Activated CD4-positive, alpha-beta T cell treated with anti-CD3 and anti-CD28 coated beads for 36 hours (primary cell): ENCODE data around the gene CDK12. TPM values are rescaled to one million over a fixed set of nuclear protein-coding genes. Genes with fewer than 3 reads are reported as not detected.
A peak's percentile ranks its signal among the peaks of the same experiment; 100 is the strongest.
"Not testable (repeated sequence)": the region's sequence is repeated elsewhere in the genome, so short reads cannot be mapped to it uniquely, and the experiment has no call there.

ENCODE experiments used
- ATAC-seq: fragments of 200-7000 bp; cut with Tn5 transposase; one replicate; pipeline ENCODE4 v1.10.0; 2021; ENCODE audit warnings: mild to moderate bottlenecking, moderate library complexity
- CTCF ChIA-PET: fragments of 350-600 bp; sonication (Branson Sonifier 250); formaldehyde crosslinking; loops from one replicate; lab custom pipeline; 2021; ENCODE audit warnings: antibody characterized with exemption; lab: Charles Lee
- POLR2A ChIA-PET: fragments of 350-600 bp; sonication (Branson Sonifier 250); formaldehyde crosslinking; loops from one replicate; lab custom pipeline; 2021; ENCODE audit warnings: antibody characterized with exemption, inconsistent platforms; lab: Charles Lee
- DNase-seq: peaks from one replicate; pipeline ENCODE4 v3.0.0-alpha.2; 2020
- H3K27ac Mint-ChIP-seq: one replicate; pipeline ENCODE4 v1.8.0; 2021; ENCODE audit warnings: mixed read lengths
- H3K27me3 Mint-ChIP-seq: one replicate; pipeline ENCODE4 v1.8.0; 2021; ENCODE audit warnings: mixed read lengths
- H3K36me3 Mint-ChIP-seq: one replicate; pipeline ENCODE4 v1.8.0; 2021; ENCODE audit warnings: low read depth, mixed read lengths
- H3K4me1 Mint-ChIP-seq: one replicate; pipeline ENCODE4 v1.8.0; 2021; ENCODE audit warnings: mixed read lengths
- H3K4me3 Mint-ChIP-seq: one replicate; pipeline ENCODE4 v1.8.0; 2021; ENCODE audit warnings: mild to moderate bottlenecking, moderate library complexity, mixed read lengths
- H3K9me3 Mint-ChIP-seq: one replicate; pipeline ENCODE4 v1.8.0; 2021; ENCODE audit warnings: low read depth, mixed read lengths
- intact Hi-C, 2 experiments: fragments of 100-400 bp; cut with DNase I in 1 of 2; cut with micrococcal nuclease in 1 of 2; formaldehyde crosslinking; loops; one replicate each; pipeline versions ENCODE4 v1.14.2 to v1.15.1; 2022 to 2024; cut with DNase I, micrococcal nuclease
- total RNA-seq, 2 experiments: library from RNA; stranded (reverse); gene quantifications; one replicate each; pipeline ENCODE4 v1.2.3, GENCODE V29; 2021

Gene CDK12
- total RNA-seq, 2 experiments from 2014 or later = 65.9 to 83.3 TPM

- Mint-ChIP-seq H3K4me1 (peaks cover 26% of the 10 kb centered on the region), H3K27ac (peak overlapping the region; percentile 94), H3K4me3 (peak overlapping the region; percentile 91), H3K36me3 (peaks cover 38% of the 10 kb centered on the region), H3K9me3 (no peaks in the 10 kb centered on the region), H3K27me3 (no peaks in the 10 kb centered on the region)
- peak; percentile 6 for ATAC-seq
- ChIA-PET CTCF (interaction anchor here (0.7 to 2.8 kb wide), 3 partner anchors 10 to 60 kb away, joined by 3 to 32 read pairs (median 3); partner anchors contain the start of genes FBXL20 and MED1), POLR2A (interaction anchor here (0.6 to 5.5 kb wide), 4 partner anchors 11 to 757 kb away, joined by 3 to 96 read pairs (median 4); partner anchors contain the start of genes MED1 and WIPF2)
- intact Hi-C loops = loop anchor here (1.0 to 10.0 kb wide), 15 partner anchors 11 to 757 kb away; partner anchors contain the start of genes MED1 (in 2 of the 2), PSMD3 (in 2 of the 2), RPL19 (in 2 of the 2) and FBXL20 (in 1 of the 2)
- peak; percentile 55 for DNase-seq
Measured at GRCh38 chr17:39461926-39462569, 762 bp downstream of the CDK12 start.

- Mint-ChIP-seq H3K27ac (peak overlapping the region; percentile 79), H3K4me3 (peak overlapping the region; percentile 91), H3K36me3 (peaks cover 43% of the 10 kb centered on the region), H3K27me3 (no peaks in the 10 kb centered on the region), H3K4me1 (peaks cover 33% of the 10 kb centered on the region), H3K9me3 (no peaks in the 10 kb centered on the region)
- intact Hi-C loops = loop anchor here in 1 of 2 experiments (2.0 to 10.0 kb wide), 3 partner anchors 58 to 522 kb away; partner anchors contain the start of genes PSMD3 and RPL19
- no peak for ATAC-seq
- CTCF ChIA-PET = interaction anchor here (0.7 to 2.8 kb wide), 3 partner anchors 11 to 61 kb away, joined by 3 to 32 read pairs (median 3); partner anchors contain the start of genes FBXL20 and MED1
- DNase-seq = peak; percentile 20
- POLR2A ChIA-PET = interaction anchor here (0.5 to 5.5 kb wide), 2 partner anchors 12 to 38 kb away, joined by 3 to 96 read pairs; partner anchors contain the start of gene MED1
Measured at GRCh38 chr17:39462631-39463375, 1.5 kb downstream of the CDK12 start.

- H3K27ac Mint-ChIP-seq, ATAC-seq, H3K27me3 Mint-ChIP-seq, CTCF ChIA-PET, H3K9me3 Mint-ChIP-seq: not testable (repeated sequence)
- Mint-ChIP-seq H3K4me1 (peaks cover 35% of the 10 kb centered on the region), H3K4me3 (peak overlapping the region; percentile 91), H3K36me3 (peaks cover 43% of the 10 kb centered on the region)
- intact Hi-C loops = loop anchor here in 1 of 2 experiments (10.0 kb wide), 2 partner anchors 260 to 520 kb away; partner anchors contain the start of genes PSMD3 and RPL19
- POLR2A ChIA-PET = interaction anchor here (0.5 to 5.5 kb wide), 3 partner anchors 14 to 667 kb away, joined by 3 to 96 read pairs (median 6); partner anchors contain the start of gene MED1
- DNase-seq = peak; percentile 20
Measured at GRCh38 chr17:39464639-39465181, 3.4 kb downstream of the CDK12 start.

GRCh38 chr17:39468610-39469009 lies 7.3 kb downstream of the CDK12 start:
- H3K9me3 Mint-ChIP-seq, ATAC-seq, H3K27me3 Mint-ChIP-seq, DNase-seq, CTCF ChIA-PET, H3K4me3 Mint-ChIP-seq, POLR2A ChIA-PET, H3K27ac Mint-ChIP-seq: not testable (repeated sequence)
- peaks cover 35% of the 10 kb centered on the region for H3K4me1 Mint-ChIP-seq
- intact Hi-C loops = loop anchor here in 1 of 2 experiments (10.0 kb wide), 2 partner anchors 264 to 516 kb away; partner anchors contain the start of genes PSMD3 and RPL19
- H3K36me3 Mint-ChIP-seq = peaks cover 37% of the 10 kb centered on the region

GRCh38 chr17:39473310-39473709 lies 12.0 kb downstream of the CDK12 start:
- no peak overlapping the region for H3K4me3 Mint-ChIP-seq
- no peaks in the 10 kb centered on the region for H3K9me3 Mint-ChIP-seq
- DNase-seq = no peak
- CTCF ChIA-PET = interaction anchor here (0.6 kb wide), 3 partner anchors 10 to 14 kb away, joined by 3 to 5 read pairs (median 5); no protein-coding TSS in a partner anchor
- intact Hi-C loops = no loop called here
- no peak overlapping the region for H3K27ac Mint-ChIP-seq
- ATAC-seq = no peak
- POLR2A ChIA-PET = interaction anchor here (1.7 kb wide), 1 partner anchor 12 kb away, joined by 7 read pairs; the partner anchor contains the start of gene CDK12
- H3K27me3 Mint-ChIP-seq = no peaks in the 10 kb centered on the region
- H3K36me3 Mint-ChIP-seq = peaks cover 30% of the 10 kb centered on the region
- peaks cover 3% of the 10 kb centered on the region for H3K4me1 Mint-ChIP-seq

GRCh38 chr17:39479631-39480030 lies 18.3 kb downstream of the CDK12 start:
- ATAC-seq = not testable (repeated sequence)
- CTCF ChIA-PET = interaction anchor here (0.5 kb wide), 1 partner anchor 517 kb away, joined by 3 read pairs; no protein-coding TSS in a partner anchor

GRCh38 chr17:39483506-39483905 lies 22.2 kb downstream of the CDK12 start:
- Mint-ChIP-seq H3K27ac (no peak overlapping the region), H3K27me3 (no peaks in the 10 kb centered on the region), H3K9me3 (no peaks in the 10 kb centered on the region), H3K36me3 (peaks cover 18% of the 10 kb centered on the region), H3K4me3 (no peak overlapping the region), H3K4me1 (peaks cover 6% of the 10 kb centered on the region)
- no peak for DNase-seq
- ChIA-PET POLR2A (no interaction called here), CTCF (interaction anchor here (0.6 kb wide), 1 partner anchor 10 kb away, joined by 3 read pairs; no protein-coding TSS in a partner anchor)
- intact Hi-C loops = no loop called here
- no peak for ATAC-seq

More at GRCh38 chr17:39479631-39480030, 18.3 kb downstream of the CDK12 start:
- H3K4me3 Mint-ChIP-seq, H3K4me1 Mint-ChIP-seq, intact Hi-C loops, H3K27ac Mint-ChIP-seq, H3K27me3 Mint-ChIP-seq, H3K9me3 Mint-ChIP-seq, DNase-seq: not testable (repeated sequence)
- POLR2A ChIA-PET = interaction anchor here (0.6 kb wide), 3 partner anchors 16 to 575 kb away, joined by 3 to 8 read pairs (median 3); no protein-coding TSS in a partner anchor
- peaks cover 22% of the 10 kb centered on the region for H3K36me3 Mint-ChIP-seq

GRCh38 chr17:39484178-39484577 lies 22.9 kb downstream of the CDK12 start:
- no peak overlapping the region for H3K27ac Mint-ChIP-seq
- H3K9me3 Mint-ChIP-seq = no peaks in the 10 kb centered on the region
- ATAC-seq = no peak
- H3K36me3 Mint-ChIP-seq = peaks cover 18% of the 10 kb centered on the region
- peaks cover 6% of the 10 kb centered on the region for H3K4me1 Mint-ChIP-seq
- intact Hi-C loops = no loop called here
- ChIA-PET POLR2A (no interaction called here), CTCF (no interaction called here)
- H3K27me3 Mint-ChIP-seq = no peaks in the 10 kb centered on the region
- no peak for DNase-seq
- H3K4me3 Mint-ChIP-seq = no peak overlapping the region

- H3K27me3 Mint-ChIP-seq = no peaks in the 10 kb centered on the region
- ChIA-PET POLR2A (interaction anchor here (0.6 to 1.1 kb wide), 3 partner anchors 12 to 80 kb away, joined by 3 read pairs; no protein-coding TSS in a partner anchor), CTCF (interaction anchor here (0.6 to 1.7 kb wide), 3 partner anchors 13 to 1347 kb away, joined by 3 to 5 read pairs (median 4); no protein-coding TSS in a partner anchor)
- peaks cover 14% of the 10 kb centered on the region for H3K36me3 Mint-ChIP-seq
- peaks cover 6% of the 10 kb centered on the region for H3K4me1 Mint-ChIP-seq
- H3K27ac Mint-ChIP-seq = no peak overlapping the region
- DNase-seq = no peak
- no peak for ATAC-seq
- no peak overlapping the region for H3K4me3 Mint-ChIP-seq
- no peaks in the 10 kb centered on the region for H3K9me3 Mint-ChIP-seq
- intact Hi-C loops = no loop called here
Measured at GRCh38 chr17:39485555-39485954, 24.3 kb downstream of the CDK12 start.

GRCh38 chr17:39486242-39486641 lies 25.0 kb downstream of the CDK12 start:
- Mint-ChIP-seq H3K27me3 (no peaks in the 10 kb centered on the region), H3K27ac (no peak overlapping the region), H3K4me3 (no peak overlapping the region), H3K9me3 (no peaks in the 10 kb centered on the region), H3K4me1 (peaks cover 6% of the 10 kb centered on the region), H3K36me3 (peaks cover 13% of the 10 kb centered on the region)
- CTCF ChIA-PET = interaction anchor here (1.7 kb wide), 1 partner anchor 61 kb away, joined by 3 read pairs; no protein-coding TSS in a partner anchor
- POLR2A ChIA-PET = interaction anchor here (0.6 to 1.1 kb wide), 2 partner anchors 11 to 64 kb away, joined by 3 read pairs; no protein-coding TSS in a partner anchor
- no peak for DNase-seq
- intact Hi-C loops = no loop called here
- ATAC-seq = no peak
